ENCODE results near the gene C11orf24. TPM values are rescaled to one million over a fixed set of nuclear protein-coding genes. Genes with fewer than 3 reads are reported as not detected.

The C11orf24 gene
- total and polyA plus RNA-seq, 10 of the 15 experiments (the other 5 are each of a cell fraction or from before 2014, with no cell fraction given) = 4.3 to 104 (median 41.4) TPM

GRCh38 chr11:68271781-68272608 lies at the start of gene C11orf24 (continued):
- TF ChIP-seq POLR2A (IDR thresholded peaks at IDR 0.05; ENCODE audit: low read depth, low read length) = peak; percentile 93
- TF ChIP-seq SUZ12 (IDR thresholded peaks at IDR 0.05; ENCODE audit: unreplicated experiment) = no peak
- TF ChIP-seq ATF2 (IDR thresholded peaks at IDR 0.05; ENCODE audit: low read length) = peak; percentile 50; the same call in 1 of the 2 replicates
- TF ChIP-seq NBN (IDR thresholded peaks at IDR 0.05) = peak; percentile 60
- TF ChIP-seq SREBF1 (IDR thresholded peaks at IDR 0.05; ENCODE audit: low read length) = no peak
- no peak for TF ChIP-seq EZH2 (IDR thresholded peaks at IDR 0.05; ENCODE audit: borderline replicate concordance, control insufficient read depth, low read depth, low read length)
- TF ChIP-seq JUND (IDR thresholded peaks at IDR 0.05; ENCODE audit: low read depth, low read length) = peak; percentile 73
- no peak for TF ChIP-seq SREBF2 (IDR thresholded peaks at IDR 0.05; ENCODE audit: low read length)
- no peak for TF ChIP-seq WRNIP1 (IDR thresholded peaks at IDR 0.05; ENCODE audit: borderline replicate concordance, low read depth, low read length)
- 0 out of 2 replicates have a peak, but pooled peaks have one; percentile 9 for TF ChIP-seq REST (IDR thresholded peaks at IDR 0.05; ENCODE audit: low read depth, low read length)
- peak; percentile 77; the same call in 1 of the 2 replicates for TF ChIP-seq SMAD5 (IDR thresholded peaks at IDR 0.05; ENCODE audit: low read depth)
- TF ChIP-seq HDAC6 (IDR thresholded peaks at IDR 0.05; ENCODE audit: unreplicated experiment) = no peak
- TF ChIP-seq ZNF384 (IDR thresholded peaks at IDR 0.05; ENCODE audit: borderline replicate concordance, low read depth, low read length) = no peak; the same call in 1 of the 2 replicates
- peak; percentile 34 for TF ChIP-seq BCL3 (IDR thresholded peaks at IDR 0.05; ENCODE audit: borderline replicate concordance, insufficient read depth, low read depth, low read length, poor library complexity, severe bottlenecking)
- TF ChIP-seq CHD2 (IDR thresholded peaks at IDR 0.05; ENCODE audit: borderline replicate concordance, low read depth, low read length) = peak; percentile 58; the same call in 1 of the 2 replicates
- no peak for TF ChIP-seq ZSCAN29 (IDR thresholded peaks at IDR 0.05)
- no peak for TF ChIP-seq MAX (IDR thresholded peaks at IDR 0.05; ENCODE audit: low read depth, low read length)
- no peak for TF ChIP-seq NFIC (IDR thresholded peaks at IDR 0.05; ENCODE audit: low read depth, low read length)
- no peak for TF ChIP-seq IRF4 (IDR thresholded peaks at IDR 0.05; ENCODE audit: low read depth, low read length)
- TF ChIP-seq HSF1 (IDR thresholded peaks at IDR 0.05; ENCODE audit: low read depth, low read length) = no peak
- TF ChIP-seq PAX8 (IDR thresholded peaks at IDR 0.05) = no peak
- no peak for TF ChIP-seq HDGF (IDR thresholded peaks at IDR 0.05)
- no peak for TF ChIP-seq SIX5 (IDR thresholded peaks at IDR 0.05; ENCODE audit: low read depth, low read length, severe bottlenecking)
